Gastrocnemius medialis (tissue), 4 donors: ENCODE data around the gene CMC1.

Experiments
- CTCF ChIP-seq, 5 experiments: fragments of 450-650 bp in 3 of 5; fragments of 200-600 bp in 2 of 5; sonication (generic) in 2 of 5; IDR thresholded peaks in 4 of 5; conservative IDR thresholded peaks in 1 of 5; 1 replicate in 4 of 5; 2 replicates in 1 of 5; pipeline ENCODE4 v1.5.1; 2016 to 2019; ENCODE audit warnings: antibody characterized with exemption in 5 of 5, mild to moderate bottlenecking in 3 of 5, moderate library complexity in 3 of 5
- POLR2A ChIP-seq, 2 donors: fragments of 450-650 bp; IDR thresholded peaks; one replicate each; pipeline ENCODE4 v1.6.1; 2017; ENCODE audit warnings: antibody characterized with exemption in 2 of 2, mild to moderate bottlenecking in 2 of 2, moderate library complexity in 2 of 2

GRCh38 chr3:28301688-28302087 lies 60.3 kb downstream of the CMC1 start:
- TF ChIP-seq POLR2A (IDR thresholded peaks at IDR 0.05), result no peak
- TF ChIP-seq CTCF (IDR thresholded peaks at IDR 0.05 in 4 of 5, conservative IDR thresholded peaks at IDR 0.05 in 1 of 5), result no peak
